K562 (cell line): ENCODE measurements around the gene MEAK7. TPM values are rescaled to one million over a fixed set of nuclear protein-coding genes. Genes with fewer than 3 reads are reported as not detected.

Source experiments
- ATAC-seq: fragments of 200-7000 bp; cut with Tn5 transposase; 3 replicates; pipeline ENCODE4 v1.9.1; 2020; ENCODE audit warnings: moderate library complexity
- BruUV-seq: library from RNA; stranded (reverse); fragments of 400-500 nt; replicated peaks from 2 replicates; lab custom pipeline; 2021; lab: Mats Ljungman, UMichigan
- CTCF ChIA-PET: fragments of 300-600 bp; formaldehyde crosslinking; extraction: SDS; loops from one replicate; lab custom pipeline; 2021; ENCODE audit warnings: low intra/inter-chr PET ratio; lab: Yijun Ruan, JAX
- POLR2A ChIA-PET: fragments of 300-600, 350-650 bp; sonication (Branson Sonifier 250); formaldehyde crosslinking; extraction: SDS; loops from one replicate; lab custom pipeline; 2021; ENCODE audit warnings: antibody characterized with exemption, inconsistent platforms; lab: Yijun Ruan, JAX
- DNase-seq, 4 experiments: peaks; one replicate each; pipeline versions ENCODE4 v3.0.0 to v3.0.0-alpha.2; 2011 to 2018; ENCODE audit warnings: low spot score in 3 of 4, mixed read lengths in 3 of 4; ENCODE audit errors: extremely low read depth in 1 of 4
- FAIRE-seq: peaks from 2 replicates; lab custom pipeline; 2011; peaks lifted over from hg19 to GRCh38; lab: Jason Lieb, UNC
- H2AFZ ChIP-seq: 2 replicates; pipeline ENCODE4 v1.6.0; 2011; ENCODE audit warnings: low read depth, low read length, control low read depth, inconsistent platforms
- H3K27ac ChIP-seq: fragments of 200-600 bp; 3 replicates; pipeline ENCODE4 v1.8.0; 2011; ENCODE audit warnings: low read depth, mild to moderate bottlenecking, control low read depth, inconsistent platforms, low read length, moderate library complexity, mixed read lengths; ENCODE audit errors: extremely low read depth
- H3K27me3 ChIP-seq, 2 experiments: fragments of 300-600 bp in 1 of 2; 2 replicates in 1 of 2; 3 replicates in 1 of 2; pipeline versions ENCODE4 v1.6.0 to v1.8.0; 2011; ENCODE audit warnings: inconsistent platforms in 2 of 2, low read length in 2 of 2, mild to moderate bottlenecking in 1 of 2, mixed read lengths in 1 of 2, moderate library complexity in 1 of 2; ENCODE audit not compliant: control insufficient read depth in 2 of 2, insufficient read depth in 2 of 2
- H3K36me3 ChIP-seq: fragments of 300-600 bp; 3 replicates; pipeline ENCODE4 v1.8.0; 2011; ENCODE audit warnings: mild to moderate bottlenecking, low read length, inconsistent platforms; ENCODE audit not compliant: control insufficient read depth, insufficient read depth
- H3K4me1 ChIP-seq, 2 experiments: fragments of 200-600 bp in 1 of 2; replicated peaks in 1 of 2; 2 replicates in 1 of 2; 3 replicates in 1 of 2; pipeline versions ENCODE4 v1.5.1 to v1.8.0; 2011; ENCODE audit warnings: inconsistent platforms in 2 of 2, low read length in 2 of 2, mild to moderate bottlenecking in 1 of 2, mixed read lengths in 1 of 2, moderate library complexity in 1 of 2; ENCODE audit not compliant: control insufficient read depth in 2 of 2, insufficient read depth in 2 of 2
- H3K4me2 ChIP-seq: 2 replicates; pipeline ENCODE4 v1.6.1; 2011; ENCODE audit warnings: low read length, control low read depth, inconsistent platforms, mixed read lengths; ENCODE audit not compliant: insufficient read depth
- H3K4me3 ChIP-seq: fragments of 200-600 bp; sonication (generic), shearing (Covaris generic); 2 replicates; pipeline ENCODE4 v1.5.1; 2016; ENCODE audit warnings: control low read depth, inconsistent platforms
- H3K79me2 ChIP-seq: fragments of 200-600 bp; 3 replicates; pipeline ENCODE4 v1.8.0; 2011; ENCODE audit warnings: low read length, inconsistent platforms; ENCODE audit not compliant: control insufficient read depth, insufficient read depth
- H3K9ac ChIP-seq, 2 experiments: 2 replicates each; pipeline versions ENCODE4 v1.6.0 to v1.6.1; 2011; ENCODE audit warnings: low read depth in 2 of 2, low read length in 2 of 2, control low read depth in 1 of 2, inconsistent platforms in 1 of 2, mild to moderate bottlenecking in 1 of 2, mixed read lengths in 1 of 2; ENCODE audit not compliant: insufficient read depth in 1 of 2
- H3K9me1 ChIP-seq: one replicate; pipeline ENCODE4 v1.6.0; 2011; ENCODE audit warnings: inconsistent platforms, mild to moderate bottlenecking, low read length, moderate library complexity; ENCODE audit not compliant: control insufficient read depth, insufficient read depth
- H3K9me3 ChIP-seq: replicated peaks from 2 replicates; pipeline ENCODE4 v1.5.1; 2011; ENCODE audit warnings: low read depth, low read length, inconsistent platforms; ENCODE audit not compliant: control insufficient read depth, insufficient read depth
- H4K20me1 ChIP-seq: replicated peaks from 2 replicates; pipeline ENCODE4 v1.6.1; 2011; ENCODE audit warnings: low read length, inconsistent platforms, mixed read lengths; ENCODE audit not compliant: control insufficient read depth, insufficient read depth
- DIDO1 ChIP-seq: fragments of 450-650 bp; IDR thresholded peaks from 2 replicates; pipeline ENCODE4 v1.6.1; 2016; ENCODE audit warnings: low read depth, missing biosample characterization, missing genetic modification characterization
- HLTF ChIP-seq: fragments of 450-650 bp; IDR thresholded peaks from 2 replicates; pipeline ENCODE4 v1.6.1; 2016
- PHTF2 ChIP-seq: fragments of 250-450 bp; sonication (Bioruptor Pico); IDR thresholded peaks from 2 replicates; pipeline ENCODE4 v1.5.0; 2021; ENCODE audit warnings: mild to moderate bottlenecking
- SMC3 ChIP-seq: conservative IDR thresholded peaks from 2 replicates; pipeline ENCODE4 v1.6.1; 2011; ENCODE audit warnings: low read depth, low read length, improper control_type of control experiment; ENCODE audit not compliant: insufficient read depth
- THAP7 ChIP-seq: fragments of 250-450 bp; sonication (Bioruptor Pico); IDR thresholded peaks from 2 replicates; pipeline ENCODE4 v1.5.0; 2021
- ZNF780A ChIP-seq: fragments of 250-450 bp; sonication (Bioruptor Pico); IDR thresholded peaks from 2 replicates; pipeline ENCODE4 v1.5.0; 2021; ENCODE audit warnings: mild to moderate bottlenecking
- WGBS: fragments of 100-300 bp; shearing (Covaris generic); methylation state at CpG from one replicate; pipeline ENCODE4 v1.1.6; 2016; ENCODE audit warnings: low coverage, mixed read lengths; ENCODE audit not compliant: insufficient coverage; ENCODE audit errors: missing lambda C conversion rate; 5-methylcytosine and 5-hydroxymethylcytosine counted together
- in situ Hi-C: fragments of 300-500 bp; cut with MboI; formaldehyde crosslinking; loops from 4 replicates; pipeline ENCODE4 v1.15.0; 2018; ENCODE audit warnings: inconsistent platforms, mixed read lengths
- intact Hi-C: fragments of 100-400 bp; cut with micrococcal nuclease; formaldehyde crosslinking; loops from 2 replicates; pipeline ENCODE4 v1.14.2; 2022
- polyA plus RNA-seq, 8 experiments: library from polyadenylated mRNA; depleted of rRNA in 4 of 8; stranded (reverse) in 5 of 8; unstranded in 3 of 8; fragments of >200 nt; fragmentation: Nextera tagmentation in 2 of 8; fragmentation: Illumina TruSeq in 1 of 8; extraction: Ambion mirVana in 2 of 8; extraction: Trizol in 1 of 8; gene quantifications; 2 replicates each; pipeline versions ENCODE4 v1.2.1 to v1.2.3, GENCODE V29; 2011 to 2014; ENCODE audit warnings: inconsistent platforms in 1 of 8, missing spikeins in 1 of 8
- total RNA-seq, 7 experiments: library from RNA; depleted of rRNA in 6 of 7; stranded (reverse); fragments of >200 nt in 6 of 7; fragmentation: Illumina TruSeq in 2 of 7; extraction: Trizol in 2 of 7; gene quantifications; 2 replicates each; pipeline versions ENCODE4 v1.2.1 to v1.2.3, GENCODE V29; 2011 to 2021; ENCODE audit warnings: low replicate concordance in 1 of 7
- TF ChIP-seq, protein P1 (sequence below): IDR thresholded peaks from 2 replicates; pipeline ENCODE4 v1.6.1; 2011; ENCODE audit not compliant: insufficient read length; ENCODE audit errors: extremely low read depth

The MEAK7 gene
- total and polyA plus RNA-seq, 9 of the 15 experiments (the other 6 are each of a cell fraction or from before 2014, with no cell fraction given), result 1.4 to 14.5 (median 6.3) TPM

DNA sequence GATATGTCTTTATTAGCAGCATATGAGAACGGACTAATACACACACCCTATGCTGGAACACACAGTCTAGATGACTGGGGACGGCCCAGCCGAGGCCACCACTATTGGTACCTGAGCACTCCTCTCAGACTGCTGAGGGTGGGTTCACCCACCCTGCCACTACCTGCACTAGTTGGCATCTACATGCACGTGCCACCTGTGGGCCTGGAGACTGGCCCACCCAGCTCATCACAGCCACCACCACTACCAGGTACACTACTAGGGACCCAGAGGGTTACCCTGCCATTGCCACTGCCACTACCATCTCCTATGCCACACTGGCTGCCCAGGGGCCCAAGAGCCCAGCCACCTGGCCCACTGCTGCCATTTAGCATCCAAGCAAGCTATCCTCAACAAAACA lies 32.5 kb downstream of the MEAK7 start:
- H2AFZ ChIP-seq, result no peak overlapping the region

More for the DNA sequence above, 32.5 kb downstream of the MEAK7 start:
- Histone ChIP-seq H3K9me1 (no peaks in the 10 kb centered on the region), H3K4me3 (no peak overlapping the region), H3K27ac (no peak overlapping the region), H3K9ac (no peak overlapping the region), H3K9me3 (peaks cover 4% of the 10 kb centered on the region), H3K79me2 (no peaks in the 10 kb centered on the region), H3K36me3 (no peaks in the 10 kb centered on the region), H4K20me1 (no peaks in the 10 kb centered on the region; the same call in 1 of the 2 replicates), H3K4me2 (no peak overlapping the region), H3K4me1 (peaks cover 0 to 5% of the 10 kb centered on the region in 2 experiments; a peak in 2 of 5 replicates), H3K27me3 (peaks cover 2 to 27% of the 10 kb centered on the region in 2 experiments; a peak in 3 of 5 replicates)
- intact Hi-C loops (no loop called here), in situ Hi-C loops (no loop called here)
- ChIA-PET CTCF (no interaction called here), POLR2A (no interaction called here)
- FAIRE-seq (no peak), DNase-seq (no peak), ATAC-seq (no peak)
- 16% methylated on average over 4 of the region's 4 CpGs for WGBS
- BruUV-seq, result no TSS peak
- no peak for TF ChIP-seq SMC3
- no peak for TF ChIP-seq HLTF
- TF ChIP-seq, protein P1, sequence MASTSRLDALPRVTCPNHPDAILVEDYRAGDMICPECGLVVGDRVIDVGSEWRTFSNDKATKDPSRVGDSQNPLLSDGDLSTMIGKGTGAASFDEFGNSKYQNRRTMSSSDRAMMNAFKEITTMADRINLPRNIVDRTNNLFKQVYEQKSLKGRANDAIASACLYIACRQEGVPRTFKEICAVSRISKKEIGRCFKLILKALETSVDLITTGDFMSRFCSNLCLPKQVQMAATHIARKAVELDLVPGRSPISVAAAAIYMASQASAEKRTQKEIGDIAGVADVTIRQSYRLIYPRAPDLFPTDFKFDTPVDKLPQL, result no peak
- TF ChIP-seq THAP7 (CRISPR knock-in tag), result no peak
- no peak for TF ChIP-seq DIDO1 (tag)
- TF ChIP-seq ZNF780A (CRISPR knock-in tag), result no peak
- no peak for TF ChIP-seq PHTF2 (CRISPR knock-in tag)
